GM12864 (cell line): Measurements from ENCODE around the gene DHX15.

Experiments used
- DNase-seq: peaks from one replicate; pipeline ENCODE4 v3.0.0-alpha.2; 2011; ENCODE audit warnings: low read depth
- H3K4me3 ChIP-seq: 2 replicates; pipeline ENCODE4 v1.5.1; 2011; ENCODE audit warnings: mild to moderate bottlenecking, low read depth, low read length, control low read depth
- CTCF ChIP-seq: IDR thresholded peaks from 2 replicates; pipeline ENCODE4 v1.5.1; 2011; ENCODE audit warnings: low read depth, mild to moderate bottlenecking, moderate library complexity, low read length, control low read depth, inconsistent platforms; ENCODE audit errors: missing control alignments

The DHX15 gene

DNA sequence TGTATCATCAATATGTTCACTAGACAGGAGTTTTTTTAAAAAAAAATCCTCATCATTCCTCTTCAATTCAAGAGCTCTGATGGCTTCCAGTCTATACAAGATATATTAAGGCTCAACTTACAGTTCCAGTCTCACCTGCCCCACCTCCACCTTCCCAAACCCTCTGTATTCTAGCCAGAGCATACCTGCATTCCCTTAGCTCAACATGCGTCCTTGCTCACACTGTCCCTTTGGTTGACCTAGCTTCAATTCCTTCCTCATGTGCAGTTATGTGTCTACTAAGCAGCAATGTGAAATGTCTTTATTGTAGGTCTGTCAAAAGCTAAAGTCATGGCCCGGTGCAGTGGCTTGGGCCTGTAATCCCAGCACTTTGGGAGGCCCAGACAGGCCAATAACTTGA lies 10.8 kb downstream of the DHX15 start:
- H3K4me3 ChIP-seq, result no peak overlapping the region
- no peak for TF ChIP-seq CTCF
- no peak for DNase-seq

DNA sequence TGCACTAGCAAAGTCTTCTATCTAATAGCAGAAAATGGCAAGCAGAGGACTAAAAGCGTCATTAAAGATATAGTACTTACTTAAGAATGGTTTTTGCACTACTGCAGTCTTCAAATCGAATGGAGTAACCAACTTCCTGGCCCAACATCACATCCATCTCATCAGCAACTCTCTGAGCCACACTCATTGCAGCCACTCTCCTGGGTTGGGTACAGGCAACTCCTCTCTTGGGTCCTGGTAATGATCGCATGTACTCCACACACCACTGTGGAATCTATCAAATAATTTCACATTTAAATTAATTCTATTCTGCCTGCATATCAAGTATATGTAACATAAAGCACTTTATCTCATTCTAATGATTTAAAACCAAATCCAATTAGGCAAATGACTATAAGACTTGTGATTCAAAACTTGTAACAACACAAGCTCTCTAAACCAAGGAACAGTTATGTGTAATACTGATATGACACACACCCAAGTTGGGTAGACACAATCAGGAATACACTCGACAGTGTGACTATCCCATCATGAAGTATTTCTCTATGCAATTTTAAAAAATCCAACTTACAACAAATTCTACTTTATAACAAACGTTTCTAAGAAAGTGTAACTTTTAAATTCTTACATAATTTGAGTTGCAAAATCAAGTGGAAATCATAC lies 13.6 kb downstream of the DHX15 start:
- no peak overlapping the region for H3K4me3 ChIP-seq
- no peak for DNase-seq
- TF ChIP-seq CTCF, result no peak

DNA sequence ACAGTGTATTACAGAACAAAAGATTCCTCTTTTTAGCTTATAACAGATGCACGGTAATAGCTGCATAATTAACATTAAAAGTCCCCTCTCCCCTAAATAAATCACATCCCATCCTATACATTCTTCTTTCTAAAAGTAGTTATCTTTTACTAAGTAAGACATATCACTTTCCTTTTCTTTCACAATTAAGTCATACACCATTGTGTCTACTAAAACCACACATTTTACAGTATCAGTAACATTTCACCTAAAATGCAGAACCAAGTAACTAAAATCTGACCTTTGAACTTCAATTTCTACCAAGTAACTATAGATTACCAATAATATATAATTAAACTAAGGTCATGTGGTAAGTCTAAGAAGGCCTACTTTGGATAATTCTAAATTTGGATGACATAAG lies 14.2 kb downstream of the DHX15 start:
- no peak overlapping the region for H3K4me3 ChIP-seq
- no peak for DNase-seq
- TF ChIP-seq CTCF, result no peak

GRCh38 chr4:24569662-24570061 lies 14.7 kb downstream of the DHX15 start:
- no peak overlapping the region for H3K4me3 ChIP-seq
- TF ChIP-seq CTCF, result no peak
- DNase-seq, result no peak

DNA sequence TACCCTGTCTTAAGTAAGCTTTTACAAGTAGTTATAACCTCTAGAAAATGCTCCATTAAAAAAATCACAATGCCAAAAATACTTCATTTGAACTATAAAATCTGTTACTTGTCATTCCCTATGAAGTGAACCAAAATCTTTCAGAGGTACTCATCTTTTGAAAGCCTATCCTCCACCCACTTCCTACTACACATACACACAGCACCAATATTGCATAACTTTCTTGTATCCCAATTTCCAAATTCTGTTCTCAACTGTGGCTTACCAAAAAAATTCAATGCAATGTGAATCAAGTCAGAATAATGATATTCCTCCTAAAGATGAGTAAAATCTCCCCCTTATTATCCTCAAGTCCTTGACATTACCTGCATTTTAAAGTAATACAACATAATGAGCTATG lies 15.9 kb downstream of the DHX15 start:
- no peak overlapping the region for H3K4me3 ChIP-seq
- DNase-seq, result no peak
- no peak for TF ChIP-seq CTCF

- DNase-seq, result no peak
- no peak for TF ChIP-seq CTCF
Observed at GRCh38 chr4:24565054-24565453, 19.3 kb downstream of the DHX15 start.

DNA sequence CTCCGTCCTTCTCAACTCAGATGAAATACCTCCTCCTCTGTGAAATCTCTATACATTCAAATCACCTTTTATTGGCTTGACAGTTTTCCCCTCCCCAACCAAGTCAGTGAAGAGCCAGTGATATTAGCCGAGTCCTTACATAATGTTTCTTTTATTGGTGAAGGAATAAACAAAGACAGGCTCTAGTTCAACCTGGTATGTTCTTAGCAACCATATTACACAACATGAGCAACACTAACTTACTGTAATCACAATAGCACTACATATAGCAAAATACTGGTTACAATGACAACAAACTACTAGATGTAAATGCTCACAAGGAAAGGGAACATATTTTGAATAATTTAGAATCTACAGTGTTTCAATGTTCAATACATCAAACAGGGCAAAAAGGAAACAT lies 19.9 kb downstream of the DHX15 start:
- no peak for TF ChIP-seq CTCF
- no peak overlapping the region for H3K4me3 ChIP-seq
- DNase-seq, result no peak

More at GRCh38 chr4:24565054-24565453, 19.3 kb downstream of the DHX15 start:
- no peak overlapping the region for H3K4me3 ChIP-seq
